GM23338 (cell line): Measurements from ENCODE around the gene BRD3. TPM values are rescaled to one million over a fixed set of nuclear protein-coding genes. Genes with fewer than 3 reads are reported as not detected.

Experiments used
- ATAC-seq: fragments of 200-7000 bp; cut with Tn5 transposase; 3 replicates; pipeline ENCODE4 v1.9.1; 2020
- DNase-seq: peaks from one replicate; pipeline ENCODE4 v3.0.0-alpha.2; 2015; ENCODE audit warnings: low spot score
- H2AFZ ChIP-seq: fragments of 200-600 bp; sonication (generic); 2 replicates; pipeline ENCODE4 v1.8.0; 2016; ENCODE audit warnings: antibody characterized with exemption, mild to moderate bottlenecking, moderate library complexity
- H3F3A ChIP-seq: fragments of 200-600 bp; sonication (generic); replicated peaks from 2 replicates; pipeline ENCODE4 v1.8.0; 2017; ENCODE audit warnings: antibody characterized with exemption, mixed run types, low read depth
- H3K27ac ChIP-seq: fragments of 200-600 bp; sonication (generic); 2 replicates; pipeline ENCODE4 v1.6.1; 2016; ENCODE audit warnings: low read depth
- H3K27me3 ChIP-seq: fragments of 200-600 bp; sonication (generic); 2 replicates; pipeline ENCODE4 v1.8.0; 2016; ENCODE audit warnings: mild to moderate bottlenecking, mixed run types, moderate library complexity; ENCODE audit not compliant: insufficient read depth
- H3K36me3 ChIP-seq: fragments of 200-600 bp; sonication (generic); 2 replicates; pipeline ENCODE4 v1.8.0; 2016; ENCODE audit warnings: mild to moderate bottlenecking; ENCODE audit not compliant: insufficient read depth
- H3K4me1 ChIP-seq: fragments of 200-600 bp; sonication (generic); 2 replicates; pipeline ENCODE4 v1.8.0; 2016; ENCODE audit warnings: mild to moderate bottlenecking, moderate library complexity; ENCODE audit not compliant: insufficient read depth
- H3K4me2 ChIP-seq: fragments of 200-600 bp; sonication (generic); 2 replicates; pipeline ENCODE4 v1.7.1; 2017; ENCODE audit warnings: mixed run types
- H3K4me3 ChIP-seq: fragments of 200-600 bp; sonication (generic); 2 replicates; pipeline ENCODE4 v1.6.1; 2016; ENCODE audit warnings: mixed run types
- H3K79me2 ChIP-seq: fragments of 200-600 bp; sonication (generic); replicated peaks from 2 replicates; pipeline ENCODE4 v1.8.0; 2017; ENCODE audit warnings: mild to moderate bottlenecking; ENCODE audit not compliant: insufficient read depth
- H3K9me2 ChIP-seq: fragments of 200-600 bp; sonication (generic); 2 replicates; pipeline ENCODE4 v1.8.0; 2017; ENCODE audit not compliant: insufficient read depth
- H4K20me1 ChIP-seq: fragments of 200-600 bp; sonication (generic); replicated peaks from 2 replicates; pipeline ENCODE4 v1.8.0; 2017; ENCODE audit warnings: mild to moderate bottlenecking; ENCODE audit not compliant: insufficient read depth
- H3K27ac Mint-ChIP-seq: 2 replicates; pipeline ENCODE4 v1.8.0; 2020; ENCODE audit warnings: inconsistent platforms, mild to moderate bottlenecking, moderate library complexity, mixed read lengths
- H3K27me3 Mint-ChIP-seq: 3 replicates; pipeline ENCODE4 v1.8.0; 2022; ENCODE audit warnings: low read depth, mild to moderate bottlenecking, moderate library complexity, mixed read lengths, inconsistent platforms; ENCODE audit not compliant: insufficient read depth, poor library complexity
- H3K36me3 Mint-ChIP-seq: 3 replicates; pipeline ENCODE4 v1.8.0; 2021; ENCODE audit warnings: low read depth, mild to moderate bottlenecking, inconsistent platforms, moderate library complexity, mixed read lengths
- H3K4me1 Mint-ChIP-seq: 3 replicates; pipeline ENCODE4 v1.8.0; 2020; ENCODE audit warnings: mild to moderate bottlenecking, inconsistent platforms, mixed read lengths
- H3K4me3 Mint-ChIP-seq: 3 replicates; pipeline ENCODE4 v1.8.0; 2021; ENCODE audit warnings: moderate library complexity, mild to moderate bottlenecking, inconsistent platforms, mixed read lengths
- H3K9me3 Mint-ChIP-seq: 3 replicates; pipeline ENCODE4 v1.8.0; 2020; ENCODE audit warnings: moderate library complexity, mild to moderate bottlenecking, inconsistent platforms, mixed read lengths
- CREB1 ChIP-seq: fragments of 250-450 bp; sonication (Bioruptor Pico); IDR thresholded peaks from 2 replicates; pipeline ENCODE4 v1.5.0; 2020; ENCODE audit warnings: low read depth, mild to moderate bottlenecking, moderate library complexity
- EZH2 ChIP-seq: fragments of 200-600 bp; sonication (generic); IDR thresholded peaks from one replicate; pipeline ENCODE4 v1.8.0; 2017; ENCODE audit warnings: antibody characterized with exemption, mild to moderate bottlenecking, low read depth; ENCODE audit not compliant: unreplicated experiment
- EZH2phosphoT487 ChIP-seq: fragments of 200-600 bp; sonication (generic); IDR thresholded peaks from one replicate; pipeline ENCODE4 v1.8.1; 2018; ENCODE audit warnings: antibody characterized with exemption; ENCODE audit not compliant: unreplicated experiment
- JUNB ChIP-seq: IDR thresholded peaks from one replicate; pipeline ENCODE4 v1.6.1; 2016; ENCODE audit warnings: antibody characterized with exemption; ENCODE audit not compliant: unreplicated experiment
- NANOG ChIP-seq: IDR thresholded peaks from 2 replicates; pipeline ENCODE4 v1.6.1; 2016; ENCODE audit warnings: antibody characterized with exemption, borderline replicate concordance
- POLR2AphosphoS5 ChIP-seq: IDR thresholded peaks from 2 replicates; pipeline ENCODE4 v1.6.1; 2016; ENCODE audit warnings: antibody characterized with exemption, low read depth
- STAT1 ChIP-seq: IDR thresholded peaks from one replicate; pipeline ENCODE4 v1.6.1; 2016; ENCODE audit warnings: antibody characterized with exemption; ENCODE audit not compliant: unreplicated experiment
- ZNF114 ChIP-seq: fragments of 250-450 bp; sonication (Bioruptor Pico); IDR thresholded peaks from 2 replicates; pipeline ENCODE4 v1.5.0; 2020; ENCODE audit warnings: mild to moderate bottlenecking, moderate library complexity
- ZNF331 ChIP-seq: fragments of 250-450 bp; sonication (Bioruptor Pico); IDR thresholded peaks from 2 replicates; pipeline ENCODE4 v1.5.0; 2020; ENCODE audit warnings: low read depth, mild to moderate bottlenecking, moderate library complexity
- polyA plus RNA-seq: library from polyadenylated mRNA; unstranded; fragments of >200 nt; fragmentation: Nextera tagmentation; extraction: Ambion mirVana; gene quantifications from 2 replicates; pipeline ENCODE4 v1.2.1, GENCODE V29; 2016
- total RNA-seq: library from RNA; depleted of rRNA; stranded (reverse); fragments of >200 nt; shearing (Covaris generic); gene quantifications from 2 replicates; pipeline ENCODE4 v1.2.3, GENCODE V29; 2014
- TF ChIP-seq, protein P1 (sequence below): IDR thresholded peaks from 2 replicates; pipeline ENCODE4 v1.6.1; 2016; ENCODE audit warnings: antibody characterized with exemption
- TF ChIP-seq, protein P2 (sequence below): fragments of 250-450 bp; sonication (Bioruptor Pico); IDR thresholded peaks from 2 replicates; pipeline ENCODE4 v1.5.0; 2020; ENCODE audit warnings: mild to moderate bottlenecking, moderate library complexity
- TF ChIP-seq, protein P3 (sequence below), 2 experiments: fragments of 200-600 bp in 1 of 2; sonication (generic) in 1 of 2; conservative IDR thresholded peaks; 2 replicates each; pipeline versions ENCODE4 v1.5.1 to v1.6.1; 2016 to 2017; ENCODE audit warnings: antibody characterized with exemption in 2 of 2, low read depth in 2 of 2, mild to moderate bottlenecking in 2 of 2, moderate library complexity in 1 of 2
- TF ChIP-seq, protein P4 (sequence below): IDR thresholded peaks from one replicate; pipeline ENCODE4 v1.6.1; 2018; ENCODE audit warnings: antibody characterized with exemption; ENCODE audit not compliant: unreplicated experiment

Gene BRD3
- total and polyA plus RNA-seq, 2 experiments from 2014 or later = 46.0 to 88.0 TPM

DNA sequence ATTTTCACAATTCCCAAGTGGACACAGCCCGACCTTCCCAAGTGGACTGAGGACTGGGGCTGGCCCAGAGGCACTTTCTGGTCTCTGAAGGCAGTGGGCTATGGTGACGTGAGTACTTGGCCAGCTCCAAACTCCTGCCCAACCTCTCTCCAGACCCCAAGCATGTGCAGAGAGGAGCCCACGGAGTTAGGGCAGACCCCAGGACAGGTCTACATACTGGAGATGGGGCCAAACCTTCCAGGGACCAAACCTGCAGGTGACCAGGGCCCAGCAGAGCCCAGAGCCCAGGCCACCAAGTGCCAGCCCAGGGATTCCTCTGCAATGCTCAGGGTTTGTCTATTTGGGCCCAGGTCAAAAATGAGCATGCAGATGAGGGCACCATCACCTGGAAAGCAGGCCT lies 15.3 kb downstream of the BRD3 start:
- no peaks in the 10 kb centered on the region; the same call in none of the 2 replicates for H4K20me1 ChIP-seq

More for the DNA sequence above, 15.3 kb downstream of the BRD3 start:
- no peak overlapping the region for H3K4me3 Mint-ChIP-seq
- ATAC-seq = no peak
- H3K27me3 Mint-ChIP-seq = peaks cover 12% of the 10 kb centered on the region
- Histone ChIP-seq H2AFZ (no peak overlapping the region), H3F3A (no peaks in the 10 kb centered on the region), H3K36me3 (peaks cover 10% of the 10 kb centered on the region; the same call in 1 of the 2 replicates), H3K9me2 (no peaks in the 10 kb centered on the region), H3K79me2 (peaks cover 41% of the 10 kb centered on the region), H3K4me3 (no peak overlapping the region), H3K4me1 (no peaks in the 10 kb centered on the region), H3K27ac (no peak overlapping the region), H3K4me2 (no peak overlapping the region), H3K27me3 (no peaks in the 10 kb centered on the region)
- no peak overlapping the region for H3K27ac Mint-ChIP-seq
- no peaks in the 10 kb centered on the region for H3K9me3 Mint-ChIP-seq
- H3K36me3 Mint-ChIP-seq = peaks cover 34% of the 10 kb centered on the region
- H3K4me1 Mint-ChIP-seq = peaks cover 11% of the 10 kb centered on the region; the same call in 2 of the 3 replicates
- no peak for DNase-seq
- no peak for TF ChIP-seq STAT1
- no peak for TF ChIP-seq JUNB
- TF ChIP-seq, protein P1, sequence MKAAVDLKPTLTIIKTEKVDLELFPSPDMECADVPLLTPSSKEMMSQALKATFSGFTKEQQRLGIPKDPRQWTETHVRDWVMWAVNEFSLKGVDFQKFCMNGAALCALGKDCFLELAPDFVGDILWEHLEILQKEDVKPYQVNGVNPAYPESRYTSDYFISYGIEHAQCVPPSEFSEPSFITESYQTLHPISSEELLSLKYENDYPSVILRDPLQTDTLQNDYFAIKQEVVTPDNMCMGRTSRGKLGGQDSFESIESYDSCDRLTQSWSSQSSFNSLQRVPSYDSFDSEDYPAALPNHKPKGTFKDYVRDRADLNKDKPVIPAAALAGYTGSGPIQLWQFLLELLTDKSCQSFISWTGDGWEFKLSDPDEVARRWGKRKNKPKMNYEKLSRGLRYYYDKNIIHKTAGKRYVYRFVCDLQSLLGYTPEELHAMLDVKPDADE = no peak
- no peak for TF ChIP-seq NANOG
- TF ChIP-seq, protein P2, sequence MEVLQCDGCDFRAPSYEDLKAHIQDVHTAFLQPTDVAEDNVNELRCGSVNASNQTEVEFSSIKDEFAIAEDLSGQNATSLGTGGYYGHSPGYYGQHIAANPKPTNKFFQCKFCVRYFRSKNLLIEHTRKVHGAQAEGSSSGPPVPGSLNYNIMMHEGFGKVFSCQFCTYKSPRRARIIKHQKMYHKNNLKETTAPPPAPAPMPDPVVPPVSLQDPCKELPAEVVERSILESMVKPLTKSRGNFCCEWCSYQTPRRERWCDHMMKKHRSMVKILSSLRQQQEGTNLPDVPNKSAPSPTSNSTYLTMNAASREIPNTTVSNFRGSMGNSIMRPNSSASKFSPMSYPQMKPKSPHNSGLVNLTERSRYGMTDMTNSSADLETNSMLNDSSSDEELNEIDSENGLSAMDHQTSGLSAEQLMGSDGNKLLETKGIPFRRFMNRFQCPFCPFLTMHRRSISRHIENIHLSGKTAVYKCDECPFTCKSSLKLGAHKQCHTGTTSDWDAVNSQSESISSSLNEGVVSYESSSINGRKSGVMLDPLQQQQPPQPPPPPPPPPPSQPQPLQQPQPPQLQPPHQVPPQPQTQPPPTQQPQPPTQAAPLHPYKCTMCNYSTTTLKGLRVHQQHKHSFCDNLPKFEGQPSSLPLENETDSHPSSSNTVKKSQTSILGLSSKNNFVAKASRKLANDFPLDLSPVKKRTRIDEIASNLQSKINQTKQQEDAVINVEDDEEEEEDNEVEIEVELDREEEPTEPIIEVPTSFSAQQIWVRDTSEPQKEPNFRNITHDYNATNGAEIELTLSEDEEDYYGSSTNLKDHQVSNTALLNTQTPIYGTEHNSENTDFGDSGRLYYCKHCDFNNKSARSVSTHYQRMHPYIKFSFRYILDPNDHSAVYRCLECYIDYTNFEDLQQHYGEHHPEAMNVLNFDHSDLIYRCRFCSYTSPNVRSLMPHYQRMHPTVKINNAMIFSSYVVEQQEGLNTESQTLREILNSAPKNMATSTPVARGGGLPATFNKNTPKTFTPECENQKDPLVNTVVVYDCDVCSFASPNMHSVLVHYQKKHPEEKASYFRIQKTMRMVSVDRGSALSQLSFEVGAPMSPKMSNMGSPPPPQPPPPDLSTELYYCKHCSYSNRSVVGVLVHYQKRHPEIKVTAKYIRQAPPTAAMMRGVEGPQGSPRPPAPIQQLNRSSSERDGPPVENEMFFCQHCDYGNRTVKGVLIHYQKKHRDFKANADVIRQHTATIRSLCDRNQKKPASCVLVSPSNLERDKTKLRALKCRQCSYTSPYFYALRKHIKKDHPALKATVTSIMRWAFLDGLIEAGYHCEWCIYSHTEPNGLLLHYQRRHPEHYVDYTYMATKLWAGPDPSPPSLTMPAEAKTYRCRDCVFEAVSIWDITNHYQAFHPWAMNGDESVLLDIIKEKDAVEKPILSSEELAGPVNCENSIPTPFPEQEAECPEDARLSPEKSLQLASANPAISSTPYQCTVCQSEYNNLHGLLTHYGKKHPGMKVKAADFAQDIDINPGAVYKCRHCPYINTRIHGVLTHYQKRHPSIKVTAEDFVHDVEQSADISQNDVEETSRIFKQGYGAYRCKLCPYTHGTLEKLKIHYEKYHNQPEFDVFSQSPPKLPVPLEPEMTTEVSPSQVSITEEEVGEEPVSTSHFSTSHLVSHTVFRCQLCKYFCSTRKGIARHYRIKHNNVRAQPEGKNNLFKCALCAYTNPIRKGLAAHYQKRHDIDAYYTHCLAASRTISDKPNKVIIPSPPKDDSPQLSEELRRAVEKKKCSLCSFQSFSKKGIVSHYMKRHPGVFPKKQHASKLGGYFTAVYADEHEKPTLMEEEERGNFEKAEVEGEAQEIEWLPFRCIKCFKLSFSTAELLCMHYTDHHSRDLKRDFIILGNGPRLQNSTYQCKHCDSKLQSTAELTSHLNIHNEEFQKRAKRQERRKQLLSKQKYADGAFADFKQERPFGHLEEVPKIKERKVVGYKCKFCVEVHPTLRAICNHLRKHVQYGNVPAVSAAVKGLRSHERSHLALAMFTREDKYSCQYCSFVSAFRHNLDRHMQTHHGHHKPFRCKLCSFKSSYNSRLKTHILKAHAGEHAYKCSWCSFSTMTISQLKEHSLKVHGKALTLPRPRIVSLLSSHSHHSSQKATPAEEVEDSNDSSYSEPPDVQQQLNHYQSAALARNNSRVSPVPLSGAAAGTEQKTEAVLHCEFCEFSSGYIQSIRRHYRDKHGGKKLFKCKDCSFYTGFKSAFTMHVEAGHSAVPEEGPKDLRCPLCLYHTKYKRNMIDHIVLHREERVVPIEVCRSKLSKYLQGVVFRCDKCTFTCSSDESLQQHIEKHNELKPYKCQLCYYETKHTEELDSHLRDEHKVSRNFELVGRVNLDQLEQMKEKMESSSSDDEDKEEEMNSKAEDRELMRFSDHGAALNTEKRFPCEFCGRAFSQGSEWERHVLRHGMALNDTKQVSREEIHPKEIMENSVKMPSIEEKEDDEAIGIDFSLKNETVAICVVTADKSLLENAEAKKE (CRISPR knock-in tag) = no peak
- no peak for TF ChIP-seq ZNF331 (CRISPR knock-in tag)
- TF ChIP-seq CREB1 (CRISPR knock-in tag) = no peak
- no peak for TF ChIP-seq POLR2AphosphoS5
- TF ChIP-seq, protein P3, sequence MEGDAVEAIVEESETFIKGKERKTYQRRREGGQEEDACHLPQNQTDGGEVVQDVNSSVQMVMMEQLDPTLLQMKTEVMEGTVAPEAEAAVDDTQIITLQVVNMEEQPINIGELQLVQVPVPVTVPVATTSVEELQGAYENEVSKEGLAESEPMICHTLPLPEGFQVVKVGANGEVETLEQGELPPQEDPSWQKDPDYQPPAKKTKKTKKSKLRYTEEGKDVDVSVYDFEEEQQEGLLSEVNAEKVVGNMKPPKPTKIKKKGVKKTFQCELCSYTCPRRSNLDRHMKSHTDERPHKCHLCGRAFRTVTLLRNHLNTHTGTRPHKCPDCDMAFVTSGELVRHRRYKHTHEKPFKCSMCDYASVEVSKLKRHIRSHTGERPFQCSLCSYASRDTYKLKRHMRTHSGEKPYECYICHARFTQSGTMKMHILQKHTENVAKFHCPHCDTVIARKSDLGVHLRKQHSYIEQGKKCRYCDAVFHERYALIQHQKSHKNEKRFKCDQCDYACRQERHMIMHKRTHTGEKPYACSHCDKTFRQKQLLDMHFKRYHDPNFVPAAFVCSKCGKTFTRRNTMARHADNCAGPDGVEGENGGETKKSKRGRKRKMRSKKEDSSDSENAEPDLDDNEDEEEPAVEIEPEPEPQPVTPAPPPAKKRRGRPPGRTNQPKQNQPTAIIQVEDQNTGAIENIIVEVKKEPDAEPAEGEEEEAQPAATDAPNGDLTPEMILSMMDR (conservative IDR thresholded peaks at IDR 0.05; ENCODE audit: low read depth in 2 of 2) = no peak
- TF ChIP-seq EZH2phosphoT487 = no peak
- no peak for TF ChIP-seq ZNF114 (CRISPR knock-in tag)
- TF ChIP-seq EZH2 = no peak
- TF ChIP-seq, protein P4, sequence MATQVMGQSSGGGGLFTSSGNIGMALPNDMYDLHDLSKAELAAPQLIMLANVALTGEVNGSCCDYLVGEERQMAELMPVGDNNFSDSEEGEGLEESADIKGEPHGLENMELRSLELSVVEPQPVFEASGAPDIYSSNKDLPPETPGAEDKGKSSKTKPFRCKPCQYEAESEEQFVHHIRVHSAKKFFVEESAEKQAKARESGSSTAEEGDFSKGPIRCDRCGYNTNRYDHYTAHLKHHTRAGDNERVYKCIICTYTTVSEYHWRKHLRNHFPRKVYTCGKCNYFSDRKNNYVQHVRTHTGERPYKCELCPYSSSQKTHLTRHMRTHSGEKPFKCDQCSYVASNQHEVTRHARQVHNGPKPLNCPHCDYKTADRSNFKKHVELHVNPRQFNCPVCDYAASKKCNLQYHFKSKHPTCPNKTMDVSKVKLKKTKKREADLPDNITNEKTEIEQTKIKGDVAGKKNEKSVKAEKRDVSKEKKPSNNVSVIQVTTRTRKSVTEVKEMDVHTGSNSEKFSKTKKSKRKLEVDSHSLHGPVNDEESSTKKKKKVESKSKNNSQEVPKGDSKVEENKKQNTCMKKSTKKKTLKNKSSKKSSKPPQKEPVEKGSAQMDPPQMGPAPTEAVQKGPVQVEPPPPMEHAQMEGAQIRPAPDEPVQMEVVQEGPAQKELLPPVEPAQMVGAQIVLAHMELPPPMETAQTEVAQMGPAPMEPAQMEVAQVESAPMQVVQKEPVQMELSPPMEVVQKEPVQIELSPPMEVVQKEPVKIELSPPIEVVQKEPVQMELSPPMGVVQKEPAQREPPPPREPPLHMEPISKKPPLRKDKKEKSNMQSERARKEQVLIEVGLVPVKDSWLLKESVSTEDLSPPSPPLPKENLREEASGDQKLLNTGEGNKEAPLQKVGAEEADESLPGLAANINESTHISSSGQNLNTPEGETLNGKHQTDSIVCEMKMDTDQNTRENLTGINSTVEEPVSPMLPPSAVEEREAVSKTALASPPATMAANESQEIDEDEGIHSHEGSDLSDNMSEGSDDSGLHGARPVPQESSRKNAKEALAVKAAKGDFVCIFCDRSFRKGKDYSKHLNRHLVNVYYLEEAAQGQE = no peak
